OCI-M2 (cell line): ENCODE data around the gene B4GALT6.

Experiments used
- DNase-seq: peaks from one replicate; lab custom pipeline; 2025; ENCODE audit not compliant: unreplicated experiment; lab: John Stamatoyannopoulos, UW

B4GALT6 gene

GRCh38 chr18:31633392-31634330 is 50.7 kb downstream of the B4GALT6 start:
- no peak for DNase-seq

DNA sequence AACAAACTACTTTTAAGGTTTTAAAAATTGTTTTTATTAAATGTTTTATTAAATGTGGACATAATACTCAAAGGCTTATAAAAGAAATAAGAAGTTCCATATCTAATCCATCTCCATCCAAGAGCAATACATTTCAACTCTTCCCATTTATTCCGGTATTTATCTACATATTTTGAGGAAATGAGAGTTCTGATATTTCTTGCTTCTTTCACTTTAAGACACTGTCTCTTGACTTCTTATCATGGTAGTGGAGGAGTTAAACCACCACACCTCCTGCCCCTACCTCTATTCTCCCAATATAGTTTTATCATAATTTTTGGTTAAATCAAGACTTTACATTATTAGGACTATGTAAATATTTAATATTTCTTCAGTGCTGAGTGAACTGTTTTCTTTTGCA is 52.0 kb downstream of the B4GALT6 start:
- no peak for DNase-seq

GRCh38 chr18:31631526-31631925 is 52.9 kb downstream of the B4GALT6 start:
- DNase-seq, result no peak

GRCh38 chr18:31630549-31630948 is 53.8 kb downstream of the B4GALT6 start:
- no peak for DNase-seq

DNA sequence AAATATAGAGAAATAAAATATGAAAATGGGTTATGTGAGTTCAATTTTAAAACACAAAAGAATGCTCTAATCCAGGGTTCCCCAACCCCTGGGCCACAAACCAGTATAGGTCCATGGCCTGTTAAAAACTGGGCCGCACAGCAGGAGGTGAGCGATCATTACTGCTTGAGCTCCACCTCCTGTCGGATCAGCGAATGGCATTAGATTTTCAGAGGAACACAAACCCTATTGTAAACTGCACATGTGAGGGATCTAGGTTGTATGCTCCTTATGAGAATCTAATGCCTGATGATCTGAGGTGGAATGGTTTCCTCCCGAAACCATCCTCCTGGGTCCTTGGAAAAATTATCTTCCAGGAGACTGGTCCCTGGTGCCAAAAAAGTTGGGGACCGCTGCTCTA is 58.0 kb downstream of the B4GALT6 start:
- no peak for DNase-seq

DNA sequence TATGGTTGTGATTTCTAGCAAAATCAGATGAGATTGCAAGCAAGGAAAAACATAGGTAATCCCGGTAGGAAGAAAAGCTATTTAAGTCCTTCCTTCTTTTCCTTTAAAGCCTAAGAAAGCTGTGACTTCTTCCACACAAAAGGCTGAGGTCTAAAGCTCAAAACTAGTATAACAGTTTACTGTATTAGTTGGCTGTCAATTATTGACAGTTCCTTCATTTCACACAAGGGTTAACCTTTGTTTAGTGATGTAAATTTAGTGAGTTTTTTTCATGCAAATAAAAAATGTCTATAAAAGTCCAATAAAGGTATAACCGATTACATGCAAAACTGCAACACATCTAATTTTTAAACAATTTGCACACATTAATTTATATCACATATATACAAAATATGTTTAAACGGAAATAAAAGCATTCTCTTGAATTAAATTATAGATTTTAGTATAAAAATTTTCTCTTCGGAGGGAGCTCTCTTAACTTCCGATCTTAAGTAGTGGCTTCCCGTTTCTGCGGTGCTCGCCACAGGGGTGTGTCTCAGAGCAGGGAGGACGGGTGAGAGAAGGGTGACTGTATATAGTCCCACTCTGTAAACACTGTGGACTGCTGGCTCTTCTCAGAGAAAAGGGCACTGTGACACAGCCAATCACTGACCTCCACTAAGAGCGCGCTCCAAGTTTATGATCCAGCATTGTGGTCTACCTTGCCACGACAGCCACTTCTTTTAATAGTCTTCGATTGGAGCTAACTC is 59.3 kb downstream of the B4GALT6 start:
- no peak for DNase-seq

- DNase-seq, result no peak
Observed at GRCh38 chr18:31619291-31619690, 65.1 kb downstream of the B4GALT6 start.

DNA sequence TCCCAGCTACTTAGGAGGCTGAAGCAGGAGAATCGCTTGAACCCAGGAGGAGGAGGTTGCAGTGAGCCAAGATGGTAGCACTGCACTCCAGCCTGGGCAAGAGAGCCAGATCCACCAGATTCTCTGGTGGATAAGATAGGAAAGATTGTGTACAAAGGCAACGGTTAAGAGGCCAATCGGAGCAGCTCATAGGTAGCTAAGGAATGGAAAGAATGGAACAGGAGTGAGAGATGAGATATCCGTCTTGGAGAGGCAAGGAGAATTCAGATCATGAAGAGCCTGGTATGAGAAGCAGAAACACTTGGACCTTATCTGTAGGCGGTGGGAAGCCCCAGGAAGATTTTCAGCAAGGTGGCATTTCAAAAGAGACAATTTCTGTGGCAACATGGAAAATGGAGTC is 65.6 kb downstream of the B4GALT6 start:
- DNase-seq, result no peak

DNA sequence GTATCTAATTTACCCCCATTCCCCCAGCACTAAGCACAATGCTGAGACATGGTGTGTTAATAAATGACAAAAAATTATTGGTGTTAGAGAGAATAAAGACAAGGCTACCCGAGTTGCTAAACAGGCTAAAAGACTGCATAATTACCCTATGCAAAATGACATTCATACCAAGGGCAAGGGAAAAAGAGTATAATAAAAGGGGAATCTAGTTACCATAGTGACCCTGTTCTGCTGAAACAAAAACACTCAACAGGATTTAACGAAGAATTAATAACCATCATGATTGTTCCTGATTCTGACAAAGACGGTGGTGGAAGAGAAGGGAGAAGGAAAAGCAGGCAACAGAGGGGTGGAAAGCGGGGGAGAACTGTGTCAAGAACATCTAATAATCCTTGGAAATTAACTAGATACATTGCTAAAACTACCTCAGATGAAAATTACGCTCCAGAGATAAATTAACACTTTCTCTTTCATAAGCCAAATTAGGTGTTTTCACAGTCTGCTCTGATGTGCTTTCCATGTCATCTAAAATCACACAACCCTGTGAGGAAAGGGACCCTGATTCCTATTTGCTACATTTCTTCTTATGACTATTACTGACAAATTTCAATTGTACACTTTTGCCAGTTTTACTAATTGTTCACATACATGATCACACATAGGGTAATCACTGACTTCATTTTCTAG is 67.2 kb downstream of the B4GALT6 start:
- no peak for DNase-seq

DNA sequence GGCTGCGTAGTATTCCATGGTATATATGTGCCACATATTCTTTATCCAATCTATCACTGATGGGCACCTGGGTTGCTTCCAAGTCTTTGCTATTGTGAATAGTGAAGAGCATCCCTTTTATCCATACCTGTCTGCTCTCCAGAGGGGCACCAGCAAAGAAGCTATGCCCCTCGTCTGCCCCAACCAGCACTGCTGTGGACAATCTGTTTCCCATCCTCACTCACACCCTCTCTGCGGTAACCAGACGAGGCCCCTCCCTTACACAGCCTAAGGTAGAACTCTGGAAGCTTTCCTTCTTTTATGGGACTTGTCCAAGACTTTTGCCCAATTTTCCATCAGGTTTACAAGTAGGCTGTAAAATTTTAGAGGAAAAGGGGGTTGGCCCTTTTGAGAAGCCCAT is 67.8 kb downstream of the B4GALT6 start:
- DNase-seq, result no peak

DNA sequence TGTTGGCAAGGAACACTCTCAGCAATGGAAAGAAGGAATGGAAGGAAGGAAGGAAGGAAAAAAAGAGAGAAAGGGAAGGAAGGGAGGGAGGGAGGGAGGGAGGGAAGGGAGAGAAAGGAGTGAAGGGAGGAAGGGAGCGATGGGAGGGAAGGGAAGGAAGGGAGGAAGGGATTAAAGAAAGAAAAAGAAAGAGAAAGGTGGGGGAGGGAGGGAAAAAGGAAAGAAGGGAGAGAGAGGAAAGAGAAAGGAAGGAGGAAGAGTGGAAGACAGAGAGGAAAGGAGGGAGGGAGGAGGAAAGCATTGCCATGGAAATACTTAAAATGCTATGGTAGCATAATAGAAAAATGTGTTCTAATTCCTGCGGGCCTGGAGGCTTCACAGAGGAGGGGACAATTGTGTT is 70.3 kb downstream of the B4GALT6 start:
- no peak for DNase-seq

DNA sequence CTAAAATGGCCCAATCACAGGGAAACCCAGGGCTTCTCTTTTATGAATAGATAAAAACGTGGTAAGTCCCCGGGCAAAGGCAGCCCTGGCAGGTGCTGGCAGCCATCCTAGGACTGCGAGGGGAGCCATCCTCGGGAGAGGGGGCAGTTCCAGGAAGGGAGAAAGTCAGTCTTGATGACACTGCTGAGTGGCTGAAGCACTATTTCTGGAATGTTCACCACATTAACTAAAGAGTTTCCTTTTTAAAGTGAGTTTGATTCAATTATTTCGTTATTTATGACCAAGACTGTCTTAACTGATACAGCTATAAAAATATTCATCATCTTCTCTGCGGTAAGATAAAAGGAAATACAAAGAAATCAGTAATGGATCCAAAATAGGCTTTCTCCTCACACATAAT is 72.3 kb downstream of the B4GALT6 start:
- DNase-seq, result no peak

- no peak for DNase-seq
Observed at GRCh38 chr18:31611511-31611910, 72.9 kb downstream of the B4GALT6 start.

DNA sequence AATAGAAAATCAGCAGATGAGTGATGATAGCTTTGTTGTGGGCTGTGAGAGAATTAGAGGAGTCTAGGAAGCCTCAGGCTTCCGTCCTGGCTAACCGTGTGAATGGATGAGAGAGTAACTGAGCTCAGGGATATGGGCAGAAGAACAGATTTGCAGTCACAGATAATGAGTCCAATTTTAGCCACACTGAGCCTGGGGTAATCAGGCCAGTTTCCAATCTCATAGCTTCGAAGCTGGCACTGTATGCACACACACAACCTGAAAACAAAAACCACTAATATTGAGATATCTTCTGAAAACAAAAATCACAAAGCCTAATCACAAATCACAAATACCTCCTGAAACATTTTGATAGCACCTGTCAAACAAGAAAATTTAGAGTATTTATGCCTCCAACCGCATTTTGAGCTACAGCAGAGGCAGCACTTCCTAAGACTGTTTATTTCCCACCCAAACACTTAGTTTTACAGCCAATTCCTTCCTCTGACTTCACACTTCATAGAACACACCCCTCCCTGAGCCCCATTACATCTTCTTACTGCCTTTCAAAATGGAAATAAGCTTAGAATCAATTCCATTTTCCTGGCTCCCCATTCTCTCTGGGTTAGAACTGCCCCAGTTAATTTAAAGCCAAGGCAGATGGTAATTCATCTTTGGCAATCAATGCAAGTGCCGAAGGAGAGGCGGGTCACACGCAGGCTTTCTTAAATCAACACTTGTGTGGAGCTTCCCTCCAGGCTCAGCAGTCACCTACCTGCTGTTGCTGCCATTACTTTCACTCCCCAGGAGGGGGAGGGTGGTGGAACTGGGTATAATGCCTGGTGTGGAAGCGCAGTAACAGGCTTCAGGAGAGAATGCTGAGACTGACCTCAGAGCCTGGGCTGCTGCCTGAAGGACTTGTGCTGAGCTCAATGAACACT is 73.8 kb downstream of the B4GALT6 start:
- DNase-seq, result no peak

- no peak for DNase-seq
Observed at GRCh38 chr18:31609886-31610285, 74.5 kb downstream of the B4GALT6 start.

DNA sequence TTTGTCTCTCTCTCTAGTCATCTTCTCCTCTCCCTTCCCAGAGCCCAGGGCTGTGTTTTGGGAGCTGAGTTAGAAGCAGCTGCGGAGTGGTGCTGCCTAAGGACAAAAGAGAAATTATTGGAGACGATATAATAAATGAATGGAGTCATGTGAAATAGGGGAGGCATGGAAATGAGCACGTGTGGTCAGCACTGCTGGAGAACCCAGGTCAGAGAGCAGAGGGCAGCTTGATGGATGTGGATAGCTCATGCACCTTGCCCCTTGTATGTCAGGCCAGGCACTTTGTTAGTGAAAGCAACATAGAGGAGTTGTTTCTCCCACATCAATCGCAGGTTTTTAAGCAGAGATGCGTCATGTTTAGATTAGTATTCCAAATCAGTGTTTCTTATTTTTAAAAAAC is 77.0 kb downstream of the B4GALT6 start:
- no peak for DNase-seq

DNA sequence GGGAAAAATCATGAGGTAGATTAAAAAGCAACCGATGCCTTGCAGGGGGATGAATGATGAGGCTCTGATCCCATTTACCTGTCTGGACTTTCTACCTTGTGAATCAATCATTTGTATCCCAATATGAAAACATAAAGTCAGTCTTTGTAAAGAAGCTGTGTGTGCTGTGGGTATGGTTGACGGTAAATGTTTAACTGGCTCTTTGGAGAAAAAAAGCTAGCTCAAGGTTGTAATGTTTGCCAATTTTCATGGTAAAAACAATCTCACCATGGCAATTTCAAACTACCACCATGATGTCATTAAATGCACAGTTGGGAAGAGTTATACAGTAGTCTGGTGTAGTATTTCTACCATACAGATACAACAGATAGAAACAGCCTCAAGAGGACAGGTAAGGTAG is 78.1 kb downstream of the B4GALT6 start:
- DNase-seq, result no peak

DNA sequence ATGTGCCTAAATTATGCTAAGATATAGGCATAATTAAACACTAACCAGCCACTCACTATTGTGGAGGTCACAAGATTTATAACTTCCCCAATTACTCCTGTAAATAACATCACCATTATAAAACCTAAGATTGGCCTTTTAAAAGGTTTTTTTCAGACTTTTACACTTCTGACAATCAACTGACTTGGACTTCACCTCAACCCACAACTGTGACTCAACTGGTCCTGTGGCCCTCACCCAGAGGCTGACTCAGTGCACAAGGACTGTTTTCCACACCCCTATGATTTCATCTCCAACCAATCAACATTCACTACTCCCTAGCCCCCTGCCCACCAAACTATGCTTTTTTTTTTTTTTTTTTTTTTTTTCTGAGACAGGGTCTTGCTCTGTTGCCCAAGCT is 81.1 kb downstream of the B4GALT6 start:
- no peak for DNase-seq

- DNase-seq, result no peak
Observed at GRCh38 chr18:31598021-31598805, 86.2 kb downstream of the B4GALT6 start.
